ENCODE data around the gene CHRM4.
A peak's percentile ranks its signal among the peaks of the same experiment; 100 is the strongest.
"Not testable (repeated sequence)": the region's sequence is repeated elsewhere in the genome, so short reads cannot be mapped to it uniquely, and the experiment has no call there.

Gene CHRM4

DNA sequence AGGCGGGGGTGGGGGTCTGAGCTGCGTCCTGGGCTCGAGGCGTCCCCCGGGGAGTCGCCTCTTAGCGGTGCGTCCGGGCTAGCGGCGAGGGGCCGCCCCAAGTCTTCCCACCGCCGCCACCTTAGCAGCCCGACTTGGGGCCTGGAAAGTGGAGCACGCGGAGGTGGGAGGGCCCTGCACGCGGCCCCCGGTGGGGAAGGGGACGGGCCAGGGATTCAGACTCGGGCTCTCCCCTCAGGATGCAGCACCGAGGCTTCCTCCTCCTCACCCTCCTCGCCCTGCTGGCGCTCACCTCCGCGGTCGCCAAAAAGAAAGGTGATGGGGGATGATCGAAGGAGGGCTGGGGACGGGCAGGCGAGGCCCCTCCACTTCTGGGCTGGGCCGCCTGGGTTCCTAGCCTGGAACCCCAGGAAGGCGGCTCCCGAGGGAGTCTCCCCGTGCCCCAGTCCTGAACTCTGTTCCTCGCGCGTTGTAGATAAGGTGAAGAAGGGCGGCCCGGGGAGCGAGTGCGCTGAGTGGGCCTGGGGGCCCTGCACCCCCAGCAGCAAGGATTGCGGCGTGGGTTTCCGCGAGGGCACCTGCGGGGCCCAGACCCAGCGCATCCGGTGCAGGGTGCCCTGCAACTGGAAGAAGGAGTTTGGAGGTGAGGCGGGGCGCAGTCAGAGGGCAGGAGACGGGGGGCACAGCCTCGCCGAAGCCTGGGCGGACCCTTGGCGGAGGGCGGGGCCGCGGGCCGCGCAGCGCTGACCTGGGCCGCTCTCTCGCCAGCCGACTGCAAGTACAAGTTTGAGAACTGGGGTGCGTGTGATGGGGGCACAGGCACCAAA is 9.5 kb downstream of the CHRM4 start:
- no peak for DNase-seq

DNA sequence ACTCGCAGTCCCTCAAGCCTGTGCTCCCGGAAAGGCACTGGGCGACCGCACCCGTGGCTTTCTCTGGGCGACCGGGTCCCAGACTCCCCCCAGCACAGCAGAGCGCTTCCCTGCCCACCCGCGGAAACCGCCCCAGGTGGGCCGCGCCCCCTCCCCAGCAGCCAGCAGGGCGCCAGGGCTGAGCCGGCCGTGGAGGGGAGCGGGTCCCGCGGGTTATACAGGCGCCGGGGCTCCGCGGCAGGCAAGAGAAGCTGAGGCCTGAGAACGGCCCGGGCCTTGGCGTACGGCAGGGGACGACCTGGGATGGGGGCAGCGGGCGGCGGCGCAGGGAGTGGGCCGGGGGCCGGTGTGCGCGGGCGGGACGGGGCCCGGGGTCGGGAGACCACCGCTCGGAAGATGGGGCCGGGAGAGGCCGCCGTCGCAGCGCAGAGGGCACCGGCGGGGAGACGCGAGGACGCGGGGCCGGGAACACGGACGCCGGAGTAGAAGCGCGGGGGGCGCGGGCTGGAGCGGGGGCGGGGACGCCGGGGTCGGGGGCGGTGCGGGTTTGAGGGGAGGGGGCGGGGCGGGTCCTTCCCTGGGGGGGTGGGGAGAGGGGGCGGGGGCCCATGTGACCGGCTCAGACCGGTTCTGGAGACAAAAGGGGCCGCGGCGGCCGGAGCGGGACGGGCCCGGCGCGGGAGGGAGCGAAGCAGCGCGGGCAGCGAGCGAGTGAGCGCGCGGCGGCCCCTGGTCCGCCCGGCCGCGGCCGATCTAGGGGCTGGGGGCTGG is 10.3 kb downstream of the CHRM4 start, which contains the start of gene MDK:
Gene MDK (plus strand): TSS at position 622 of the 771 bp plus-strand sequence. CDS start 389 bp downstream, outside the sequence.
- no peak for DNase-seq

DNA sequence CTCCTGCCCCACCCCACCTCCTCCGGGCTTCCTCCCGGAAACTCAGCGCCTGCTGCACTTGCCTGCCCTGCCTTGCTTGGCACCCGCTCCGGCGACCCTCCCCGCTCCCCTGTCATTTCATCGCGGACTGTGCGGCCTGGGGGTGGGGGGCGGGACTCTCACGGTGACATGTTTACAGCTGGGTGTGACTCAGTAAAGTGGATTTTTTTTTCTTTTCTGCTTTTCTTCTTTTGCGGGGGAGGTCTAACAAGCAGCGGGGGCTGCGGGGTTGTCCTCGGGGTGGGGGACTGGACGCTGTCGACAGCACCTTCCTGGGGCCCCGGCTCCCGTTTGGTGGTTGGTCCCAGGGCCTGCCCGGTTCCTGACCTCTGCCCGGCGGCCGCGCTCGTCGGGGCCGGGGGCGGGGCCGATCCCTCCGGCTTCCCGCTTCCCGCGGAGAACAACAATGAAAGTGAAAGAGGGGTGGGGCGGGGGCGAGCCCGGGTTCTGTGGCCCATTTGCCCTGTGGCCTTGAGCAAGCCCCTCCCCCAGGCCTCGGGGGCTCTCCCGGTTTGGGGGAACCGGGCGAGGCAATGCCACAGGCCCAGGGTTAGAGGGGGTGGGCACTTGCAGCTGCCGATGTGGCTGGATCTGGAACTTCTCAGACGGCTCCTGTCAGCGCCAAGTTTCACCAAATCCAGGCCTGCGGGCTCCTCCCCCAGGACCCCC is 11.1 kb downstream of the CHRM4 start:
- DNase-seq, result peak; percentile 41 to 61

DNA sequence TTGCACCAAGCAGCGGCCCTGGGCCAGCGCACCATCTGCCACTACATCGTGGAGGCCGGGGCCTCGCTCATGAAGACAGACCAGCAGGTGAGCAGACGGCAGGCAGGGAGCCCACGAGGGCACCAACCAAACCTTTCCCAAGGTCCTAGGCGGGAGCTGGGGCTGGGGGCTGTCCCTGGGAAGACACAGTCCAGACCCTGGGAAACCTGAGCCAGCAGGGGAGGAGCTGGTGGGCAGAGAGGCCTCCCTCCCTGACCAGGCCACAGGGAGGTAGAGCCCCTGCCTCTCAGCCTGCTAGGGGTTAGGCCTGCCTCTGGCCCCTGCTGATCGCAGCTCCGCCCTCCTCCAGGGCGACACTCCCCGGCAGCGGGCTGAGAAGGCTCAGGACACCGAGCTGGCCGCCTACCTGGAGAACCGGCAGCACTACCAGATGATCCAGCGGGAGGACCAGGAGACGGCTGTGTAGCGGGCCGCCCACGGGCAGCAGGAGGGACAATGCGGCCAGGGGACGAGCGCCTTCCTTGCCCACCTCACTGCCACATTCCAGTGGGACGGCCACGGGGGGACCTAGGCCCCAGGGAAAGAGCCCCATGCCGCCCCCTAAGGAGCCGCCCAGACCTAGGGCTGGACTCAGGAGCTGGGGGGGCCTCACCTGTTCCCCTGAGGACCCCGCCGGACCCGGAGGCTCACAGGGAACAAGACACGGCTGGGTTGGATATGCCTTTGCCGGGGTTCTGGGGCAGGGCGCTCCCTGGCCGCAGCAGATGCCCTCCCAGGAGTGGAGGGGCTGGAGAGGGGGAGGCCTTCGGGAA is 11.9 kb downstream of the CHRM4 start:
- not testable (repeated sequence) for DNase-seq

DNA sequence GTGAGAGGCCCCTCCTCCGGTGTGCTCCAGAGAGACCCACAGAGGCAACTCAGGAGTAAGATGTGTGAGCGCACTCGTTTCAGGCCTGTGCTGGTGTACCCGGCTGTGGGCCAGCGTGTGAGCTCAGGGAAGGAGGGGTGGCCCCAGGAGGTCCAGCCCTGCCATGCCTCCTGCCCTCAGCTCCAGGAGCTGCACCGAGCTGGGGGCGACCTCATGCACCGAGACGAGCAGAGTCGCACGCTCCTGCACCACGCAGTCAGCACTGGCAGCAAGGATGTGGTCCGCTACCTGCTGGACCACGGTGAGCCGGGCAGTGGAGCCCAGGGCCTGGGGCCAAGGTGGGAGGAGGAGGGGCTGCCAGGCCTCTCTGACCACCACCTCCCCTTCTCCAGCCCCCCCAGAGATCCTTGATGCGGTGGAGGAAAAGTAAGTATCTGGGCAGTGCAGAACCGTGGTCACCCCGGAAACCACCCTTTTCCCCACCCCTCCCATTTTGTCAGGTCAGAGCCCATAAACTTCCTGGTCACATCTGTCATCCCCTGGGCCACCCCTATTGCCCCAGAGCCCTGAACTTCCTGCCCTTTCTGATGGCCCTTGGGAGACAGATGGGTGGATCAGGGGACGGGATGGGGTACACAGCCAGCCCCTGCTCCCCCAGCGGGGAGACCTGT is 12.6 kb downstream of the CHRM4 start:
- no peak for DNase-seq

DNA sequence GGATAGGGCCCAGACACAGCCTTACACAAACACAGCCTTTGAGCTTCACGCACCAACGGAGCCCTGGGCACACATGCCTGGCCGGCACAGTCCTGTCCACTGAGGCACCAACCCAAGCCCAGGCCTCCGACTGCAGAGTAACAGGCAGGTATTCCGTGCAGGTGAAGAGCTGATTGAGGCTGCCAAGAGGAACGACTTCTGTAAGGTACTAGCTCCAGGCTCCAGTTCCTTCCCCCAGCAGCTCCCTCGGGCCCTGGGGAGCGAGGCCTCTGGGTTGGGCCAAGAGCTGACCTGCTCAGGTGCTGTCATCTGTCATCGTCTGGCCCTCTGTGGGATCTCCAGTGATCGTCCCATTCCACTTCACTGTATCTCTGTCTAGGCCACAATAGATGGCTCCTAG is 13.3 kb downstream of the CHRM4 start:
- no peak for DNase-seq

DNA sequence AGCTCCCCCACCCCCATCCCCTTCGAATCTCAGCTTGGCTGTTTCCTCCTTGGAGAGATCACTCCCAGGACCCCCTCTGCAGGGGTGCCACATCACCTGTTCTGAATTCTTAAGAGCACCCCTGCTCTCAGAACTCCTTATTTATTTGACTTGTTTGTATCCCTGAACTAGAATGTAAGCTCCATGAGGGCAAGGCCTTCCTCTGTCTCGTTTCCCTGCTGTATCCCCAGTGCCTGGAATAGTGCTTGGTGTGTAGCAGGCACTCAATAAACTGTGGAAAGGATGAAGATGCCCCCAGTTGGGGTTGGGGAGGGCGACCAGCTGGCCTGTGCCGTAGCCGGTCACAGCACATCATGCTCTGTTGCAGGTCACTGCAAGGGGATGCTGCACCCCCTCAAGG is 13.7 kb downstream of the CHRM4 start:
- no peak for DNase-seq

DNA sequence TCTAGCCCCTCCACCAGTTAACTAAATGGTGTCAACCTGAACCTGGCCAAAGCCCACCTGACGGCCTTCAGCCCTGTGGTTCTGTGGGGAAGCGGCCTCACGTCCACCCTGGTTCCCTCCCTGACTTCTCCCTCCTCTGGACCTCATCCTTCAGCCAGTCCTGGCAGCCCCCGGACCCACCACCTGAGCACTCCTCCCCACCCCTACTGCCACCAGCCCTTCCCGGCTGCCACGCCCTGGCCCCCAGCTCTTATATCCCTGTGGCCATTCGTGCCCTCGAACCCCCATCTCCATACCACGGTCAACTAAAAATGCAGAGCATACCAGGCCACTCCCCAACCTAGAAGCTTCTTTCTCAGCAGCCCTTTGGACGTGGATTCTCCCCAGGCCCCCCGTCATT is 14.3 kb downstream of the CHRM4 start:
- DNase-seq, result no peak

DNA sequence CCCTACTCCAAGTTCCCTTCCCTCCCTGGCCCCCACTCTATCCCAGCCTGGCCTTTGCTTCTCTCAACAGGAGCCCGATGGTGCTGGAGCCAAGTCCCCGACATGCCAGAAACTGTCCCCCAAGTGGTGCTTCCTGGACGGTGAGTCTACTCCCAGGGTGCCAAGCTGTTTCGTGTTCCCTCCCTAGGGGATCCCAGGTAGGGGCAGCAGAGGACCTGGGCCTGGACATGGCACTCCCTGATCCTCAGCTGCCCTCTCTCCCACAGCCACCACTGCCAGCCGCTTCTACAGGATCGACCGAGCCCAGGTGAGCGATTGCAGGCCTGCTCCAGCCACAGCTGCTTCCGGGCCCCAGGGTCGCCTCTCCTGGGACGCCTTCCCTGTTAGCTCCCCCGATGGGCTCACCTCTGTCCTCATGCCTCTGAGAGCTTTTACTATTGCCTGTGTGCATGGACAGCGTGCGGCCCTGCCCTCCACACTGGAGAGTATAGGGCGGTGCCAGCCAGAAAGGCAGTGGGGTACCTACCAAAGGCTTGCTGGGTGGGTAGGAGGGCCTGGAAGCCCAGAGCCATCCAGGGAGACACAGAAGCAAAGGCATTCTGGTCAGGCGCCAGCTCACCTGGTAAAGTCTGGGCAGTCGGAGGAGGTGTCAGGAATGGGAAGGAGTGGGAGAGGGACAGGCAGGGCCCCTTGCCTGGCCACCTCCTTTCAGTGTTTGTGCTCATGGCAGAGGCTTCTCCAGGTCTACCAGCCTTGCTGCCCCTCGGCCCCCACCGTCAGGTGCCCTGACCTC is 15.1 kb downstream of the CHRM4 start:
- DNase-seq, result no peak

DNA sequence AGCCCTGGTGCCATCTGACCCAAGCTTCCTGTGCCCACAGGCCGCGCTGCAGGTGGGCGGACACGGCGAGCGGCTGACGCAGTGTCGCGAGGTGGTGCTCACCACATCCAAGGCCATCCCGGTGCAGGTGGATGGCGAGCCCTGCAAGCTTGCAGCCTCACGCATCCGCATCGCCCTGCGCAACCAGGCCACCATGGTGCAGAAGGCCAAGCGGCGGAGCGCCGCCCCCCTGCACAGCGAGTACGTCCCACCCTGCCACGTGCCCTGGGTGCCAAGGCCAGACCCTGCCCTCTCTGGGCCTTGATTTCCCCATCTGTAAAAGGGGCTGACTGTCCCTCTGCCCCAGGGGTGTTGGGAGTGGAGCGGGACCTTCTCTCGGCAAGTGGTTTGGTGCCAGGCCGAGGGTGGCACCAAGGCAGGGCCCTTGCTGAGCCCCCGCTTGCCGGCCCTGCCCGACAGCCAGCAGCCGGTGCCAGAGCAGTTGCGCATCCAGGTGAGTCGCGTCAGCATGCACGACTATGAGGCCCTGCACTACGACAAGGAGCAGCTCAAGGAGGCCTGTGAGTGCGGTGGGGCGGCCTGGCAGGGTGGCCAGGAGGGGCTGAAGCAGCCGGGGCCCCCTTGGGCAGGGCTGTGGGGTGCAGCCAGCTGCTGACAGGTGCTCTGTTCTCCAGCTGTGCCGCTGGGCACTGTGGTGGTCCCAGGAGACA is 16.0 kb downstream of the CHRM4 start:
- DNase-seq, result no peak

DNA sequence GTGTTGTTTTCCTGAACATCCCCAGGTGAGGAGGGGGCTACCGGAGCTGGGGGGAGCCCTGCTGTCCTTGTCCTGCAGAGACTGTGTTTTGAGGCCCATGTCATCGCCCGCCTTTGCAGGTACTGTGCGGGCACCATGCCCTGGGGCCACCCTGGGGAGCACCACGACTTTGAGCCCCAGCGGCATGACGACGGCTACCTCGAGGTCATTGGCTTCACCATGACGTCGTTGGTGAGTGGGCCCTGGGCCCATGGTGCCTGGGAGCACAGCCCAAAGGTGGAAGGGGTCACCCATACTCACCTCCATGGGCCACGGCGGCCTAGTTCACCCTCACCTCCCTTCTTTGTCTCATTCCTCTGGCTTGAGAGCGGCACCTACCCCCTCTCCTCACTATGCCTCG is 16.8 kb downstream of the CHRM4 start:
- DNase-seq, result no peak

DNA sequence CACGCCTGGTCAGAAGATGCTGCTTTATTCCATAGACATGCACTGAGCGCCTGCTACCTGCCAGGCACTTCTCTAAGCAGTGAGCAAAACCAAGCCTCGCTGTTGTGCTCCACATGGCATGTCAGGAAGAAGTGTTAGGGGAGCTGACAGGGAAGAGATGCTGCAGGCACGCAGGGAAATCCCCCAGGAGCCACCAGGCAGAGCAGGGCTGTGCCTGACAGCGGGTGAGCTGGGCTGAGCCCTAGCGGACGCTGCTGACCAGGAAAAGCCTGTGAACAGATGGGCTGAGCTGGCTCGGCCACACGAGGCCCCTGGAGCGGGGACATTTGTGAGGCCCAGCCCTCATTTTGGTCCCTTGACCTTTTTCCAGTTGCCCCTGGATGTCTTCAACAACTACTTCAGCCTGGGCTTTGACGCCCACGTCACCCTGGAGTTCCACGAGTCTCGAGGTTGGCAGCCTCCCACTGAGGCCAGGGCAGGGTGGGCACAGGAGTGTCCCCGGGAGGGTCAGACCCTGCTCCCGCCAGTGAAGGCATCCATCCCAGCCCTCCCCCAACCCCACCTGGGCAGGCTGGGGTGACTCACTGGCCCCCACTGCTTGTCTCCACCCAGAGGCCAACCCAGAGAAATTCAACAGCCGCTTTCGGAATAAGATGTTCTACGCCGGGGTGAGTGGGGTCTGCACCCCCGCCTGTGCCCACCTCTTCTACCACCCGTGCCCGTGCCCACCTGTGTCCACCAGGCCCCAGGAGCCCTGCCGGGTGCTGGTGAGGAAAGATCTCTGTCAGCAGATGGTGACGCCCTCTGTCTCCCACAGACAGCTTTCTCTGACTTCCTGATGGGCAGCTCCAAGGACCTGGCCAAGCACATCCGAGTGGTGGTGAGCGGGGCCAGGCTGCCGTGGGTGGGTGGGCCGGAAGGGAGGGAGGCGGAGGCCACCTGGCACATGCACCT is 17.5 kb downstream of the CHRM4 start:
- no peak for DNase-seq

DNA sequence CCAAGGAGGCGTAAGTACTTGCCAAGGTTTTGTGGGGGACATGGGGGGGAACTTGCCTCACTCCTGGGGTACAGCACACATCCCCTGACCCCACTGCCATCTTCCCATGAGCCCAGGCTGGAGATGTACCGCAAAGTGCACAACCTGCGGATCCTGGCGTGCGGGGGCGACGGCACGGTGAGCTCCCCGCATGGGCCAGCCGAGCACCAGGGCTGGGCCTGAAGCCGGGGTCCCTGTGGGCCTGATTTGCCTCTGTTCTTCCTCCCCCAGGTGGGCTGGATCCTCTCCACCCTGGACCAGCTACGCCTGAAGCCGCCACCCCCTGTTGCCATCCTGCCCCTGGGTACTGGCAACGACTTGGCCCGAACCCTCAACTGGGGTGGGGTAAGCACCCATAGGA is 19.1 kb downstream of the CHRM4 start:
- not testable (repeated sequence) for DNase-seq

DNA sequence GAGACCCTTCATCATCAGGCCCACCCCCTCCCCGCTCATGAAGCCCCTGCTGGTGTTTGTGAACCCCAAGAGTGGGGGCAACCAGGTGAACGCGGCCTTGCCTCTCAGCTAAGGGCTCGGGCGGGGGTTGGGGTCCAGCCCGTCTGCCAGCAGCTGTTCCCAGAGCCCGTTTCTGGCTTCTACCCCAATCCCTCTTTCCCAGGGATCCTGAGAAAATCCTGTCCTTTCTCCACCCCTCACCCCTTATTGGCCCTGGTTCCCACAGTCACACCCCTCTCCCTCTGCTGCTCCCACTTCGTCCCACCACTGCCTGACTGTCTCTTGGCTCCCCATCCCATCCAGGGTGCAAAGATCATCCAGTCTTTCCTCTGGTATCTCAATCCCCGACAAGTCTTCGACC is 19.5 kb downstream of the CHRM4 start:
- no peak for DNase-seq

DNA sequence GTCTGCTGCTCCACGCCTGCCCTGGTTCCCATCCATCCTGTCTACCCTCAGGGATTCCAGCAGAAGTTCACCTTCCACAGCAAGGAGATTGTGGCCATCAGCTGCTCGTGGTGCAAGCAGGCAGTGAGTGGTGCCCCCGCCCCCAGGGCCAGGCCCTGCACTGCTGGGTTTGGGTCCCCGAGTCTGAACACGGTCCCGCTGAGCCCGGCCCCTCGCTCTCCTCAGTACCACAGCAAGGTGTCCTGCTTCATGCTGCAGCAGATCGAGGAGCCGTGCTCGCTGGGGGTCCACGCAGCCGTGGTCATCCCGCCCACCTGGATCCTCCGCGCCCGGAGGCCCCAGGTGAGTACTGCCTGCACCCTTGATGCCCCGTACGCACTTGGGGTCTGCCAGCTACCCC is 20.3 kb downstream of the CHRM4 start:
- DNase-seq, result not testable (repeated sequence)

DNA sequence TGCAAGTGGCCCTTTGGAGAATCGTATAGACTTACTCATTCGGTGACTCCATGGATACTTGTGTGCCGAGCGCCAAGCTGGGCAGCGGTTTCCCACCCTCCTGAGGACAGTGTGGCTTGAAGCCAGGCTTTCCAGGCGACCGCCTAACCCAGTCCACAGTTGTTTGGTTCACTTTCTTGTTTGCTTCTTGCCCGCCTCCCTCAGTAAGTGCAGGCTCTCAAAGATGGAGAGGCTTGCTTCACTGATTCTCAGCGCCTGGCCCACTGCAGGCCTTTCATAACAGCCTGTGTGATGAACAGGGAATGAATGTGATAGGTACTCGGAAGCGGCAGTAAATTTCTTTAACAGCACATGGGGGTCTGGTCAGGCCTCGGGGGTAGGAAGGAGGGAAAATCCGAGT is 21.3 kb downstream of the CHRM4 start:
- no peak for DNase-seq

DNA sequence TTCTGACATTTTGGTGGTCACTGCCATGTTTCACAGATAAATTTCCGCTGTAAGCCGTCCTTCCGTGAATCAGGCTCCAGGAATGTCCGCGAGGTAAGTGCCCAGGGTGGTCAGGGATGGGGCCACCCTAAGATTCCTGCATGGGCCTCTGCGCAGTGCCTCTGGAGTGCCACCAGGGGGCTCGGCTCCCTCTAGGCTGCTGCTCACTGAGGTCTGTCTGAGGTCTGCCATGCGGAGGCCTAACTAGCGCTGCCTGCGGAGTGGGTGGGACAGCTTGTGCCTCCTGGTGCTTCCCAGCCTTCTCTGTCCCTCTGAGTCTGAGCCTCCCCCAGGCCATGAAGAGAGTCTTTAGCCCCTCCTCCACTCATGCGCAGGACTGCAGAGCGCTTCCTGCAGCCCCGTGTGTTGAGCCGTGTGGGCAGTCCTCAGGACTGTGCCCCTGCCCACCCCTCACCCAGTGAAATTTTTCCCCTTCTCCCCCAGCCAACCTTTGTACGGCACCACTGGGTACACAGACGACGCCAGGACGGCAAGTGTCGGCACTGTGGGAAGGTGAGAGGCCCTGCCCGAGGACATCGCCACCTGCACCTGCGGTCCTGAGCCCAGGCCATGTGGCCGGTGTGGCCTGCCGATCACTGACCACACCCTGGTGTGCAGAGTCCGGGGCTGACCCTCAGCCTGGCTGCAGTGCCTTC is 22.0 kb downstream of the CHRM4 start:
- peak; percentile 56 to 59 for DNase-seq

DNA sequence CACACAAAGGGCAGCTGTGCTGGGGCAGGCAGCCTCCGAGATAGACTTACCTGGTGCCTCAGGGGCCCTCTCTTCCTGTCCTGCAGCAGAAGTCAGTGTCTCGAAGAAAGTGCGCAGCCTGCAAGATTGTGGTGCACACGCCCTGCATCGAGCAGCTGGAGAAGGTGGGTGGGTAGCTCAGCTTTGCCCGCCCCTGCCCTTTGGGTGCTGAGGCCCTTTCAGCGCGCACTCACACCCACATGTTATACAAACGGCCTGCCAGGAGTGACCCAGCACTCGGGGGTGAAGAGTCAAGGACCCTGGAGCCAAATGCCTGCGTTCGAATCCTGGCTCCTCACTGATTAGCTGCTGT is 23.7 kb downstream of the CHRM4 start:
- no peak for DNase-seq
